Skeletal muscle tissue (tissue), 4 donors: ENCODE measurements around the gene MEOX1. TPM values are rescaled to one million over a fixed set of nuclear protein-coding genes. Genes with fewer than 3 reads are reported as not detected.
A peak's percentile ranks its signal among the peaks of the same experiment; 100 is the strongest.
"Not testable (repeated sequence)": the region's sequence is repeated elsewhere in the genome, so short reads cannot be mapped to it uniquely, and the experiment has no call there.

Experiments
- H3K27ac ChIP-seq: one replicate; pipeline ENCODE4 v1.7.0; 2013; ENCODE audit warnings: mild to moderate bottlenecking, low read depth, low read length, inconsistent platforms
- H3K27me3 ChIP-seq, 3 donors: one replicate each; pipeline ENCODE4 v1.7.0; 2013; ENCODE audit warnings: low read length in 3 of 3; ENCODE audit not compliant: control insufficient read depth in 3 of 3, insufficient read depth in 3 of 3
- H3K36me3 ChIP-seq, 3 donors: one replicate each; pipeline ENCODE4 v1.7.0; 2013; ENCODE audit warnings: low read length in 3 of 3; ENCODE audit not compliant: control insufficient read depth in 3 of 3, insufficient read depth in 3 of 3
- H3K4me1 ChIP-seq, 3 donors: one replicate each; pipeline ENCODE4 v1.7.0; 2013; ENCODE audit warnings: low read length in 3 of 3, mild to moderate bottlenecking in 3 of 3; ENCODE audit not compliant: control insufficient read depth in 3 of 3, insufficient read depth in 3 of 3
- H3K4me3 ChIP-seq, 3 donors: one replicate each; pipeline ENCODE4 v1.7.0; 2013; ENCODE audit warnings: low read length in 3 of 3
- H3K9ac ChIP-seq, 3 donors: one replicate each; pipeline ENCODE4 v1.7.0; 2013; ENCODE audit warnings: low read length in 3 of 3, mild to moderate bottlenecking in 3 of 3, moderate library complexity in 2 of 3, low read depth in 1 of 3
- H3K9me3 ChIP-seq, 3 donors: one replicate each; pipeline ENCODE4 v1.7.0; 2013; ENCODE audit warnings: low read length in 3 of 3; ENCODE audit not compliant: control insufficient read depth in 3 of 3
- total RNA-seq: library from RNA; depleted of rRNA; stranded (reverse); fragments of >200 nt; gene quantifications from one replicate; pipeline ENCODE4 v1.2.3, GENCODE V29; 2014
- donor health status: Osteomylitis.

Gene MEOX1
- total RNA-seq, 1 donor from 2014 or later = 12.5 TPM

DNA sequence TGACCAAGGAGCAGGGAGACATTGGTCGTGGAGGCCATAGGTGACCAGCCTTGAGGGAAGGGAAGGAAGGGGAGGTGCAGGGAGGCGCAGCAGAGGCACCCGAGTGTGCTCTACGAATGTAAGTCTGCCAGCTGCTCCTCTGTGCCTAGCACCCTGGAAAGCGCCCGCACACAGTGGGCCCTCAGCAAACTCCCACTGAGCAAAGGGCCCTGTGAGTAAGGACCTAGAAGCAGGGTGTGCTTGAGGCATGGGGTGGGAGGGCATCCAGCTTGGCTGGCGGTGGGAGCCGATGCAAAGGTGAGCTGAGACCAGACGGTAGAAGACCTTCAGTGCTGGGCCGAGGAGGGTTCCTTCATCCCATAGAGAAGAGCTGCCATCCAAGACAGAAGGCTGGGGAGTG is 36.2 kb upstream of the MEOX1 start:
- Histone ChIP-seq H3K4me3 (no peak overlapping the region), H3K27me3 (no peaks in the 10 kb centered on the region), H3K27ac (no peak overlapping the region), H3K36me3 (no peaks in the 10 kb centered on the region), H3K4me1 (peaks cover 11 to 19% (median 15%) of the 10 kb centered on the region in 3 donors), H3K9me3 (no peaks in the 10 kb centered on the region), H3K9ac (no peak overlapping the region)

DNA sequence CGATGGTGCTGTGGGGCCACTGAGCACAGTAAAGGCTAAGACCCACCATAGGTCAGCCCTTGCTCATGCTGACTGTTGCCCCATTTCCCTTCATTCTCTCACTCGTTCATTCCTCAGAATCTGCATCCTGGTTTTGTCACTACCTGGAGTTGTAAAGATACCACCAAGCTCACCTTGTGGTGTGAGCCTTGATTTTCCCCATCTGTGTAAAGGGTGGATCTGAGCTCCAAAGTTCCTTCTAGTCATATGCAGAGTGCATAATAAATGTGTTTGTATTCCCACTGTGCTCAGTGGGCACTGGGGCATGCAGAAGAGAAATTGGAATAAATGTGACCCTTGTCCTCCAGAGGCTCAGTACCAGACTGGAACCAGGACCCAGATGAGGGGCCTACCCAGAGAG is 35.2 kb upstream of the MEOX1 start:
- Histone ChIP-seq H3K9ac (peak overlapping the region in 1 of 3 donors; percentile 51), H3K9me3 (no peaks in the 10 kb centered on the region), H3K4me1 (peaks cover 11 to 19% (median 15%) of the 10 kb centered on the region in 3 donors), H3K27ac (no peak overlapping the region), H3K36me3 (no peaks in the 10 kb centered on the region), H3K27me3 (no peaks in the 10 kb centered on the region), H3K4me3 (no peak overlapping the region)

DNA sequence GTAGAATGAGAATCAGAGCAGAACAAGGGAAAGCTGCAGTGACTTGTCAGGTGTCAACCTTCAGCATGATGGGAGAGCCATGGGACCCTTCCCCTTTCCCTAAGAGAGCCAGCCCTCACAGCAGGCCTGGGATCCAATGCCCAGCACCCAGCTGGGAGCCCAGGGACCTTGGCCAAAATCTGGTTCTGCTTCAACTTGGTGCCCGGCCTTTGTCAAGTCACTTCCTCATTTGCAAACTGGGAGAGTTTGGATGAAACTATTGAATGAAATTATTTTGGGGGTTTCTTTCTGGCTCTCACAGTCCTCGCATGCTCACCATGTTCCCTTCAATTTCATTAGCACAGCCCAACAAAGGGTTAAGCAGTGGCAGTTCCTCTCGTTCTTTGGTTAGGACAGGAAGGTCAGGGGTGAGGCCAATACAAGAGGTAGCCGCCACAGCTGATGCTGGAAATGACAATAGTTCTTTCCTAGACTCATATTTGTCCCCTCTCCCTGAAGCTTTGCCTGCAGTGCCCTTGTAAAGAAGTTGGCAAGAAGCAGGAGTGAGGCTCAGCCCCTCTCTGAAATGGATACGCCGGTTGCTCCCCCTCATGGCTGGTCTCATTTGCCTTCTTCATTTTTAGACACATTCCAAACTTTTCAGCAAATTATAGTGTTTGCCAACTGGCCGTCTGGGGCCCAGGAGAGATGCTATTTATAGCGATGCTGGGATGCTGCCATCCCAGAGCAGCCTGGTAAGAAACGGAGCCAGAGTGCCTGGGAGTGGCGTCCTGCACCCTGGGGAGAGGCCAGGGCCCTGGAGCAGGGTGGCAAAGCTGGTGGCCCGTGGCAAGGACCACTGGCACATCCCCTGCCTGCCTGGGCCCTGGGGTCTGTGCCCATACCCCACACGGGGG is 34.5 kb upstream of the MEOX1 start:
- Histone ChIP-seq H3K27ac (no peak overlapping the region), H3K9me3 (no peaks in the 10 kb centered on the region), H3K4me3 (no peak overlapping the region)

DNA sequence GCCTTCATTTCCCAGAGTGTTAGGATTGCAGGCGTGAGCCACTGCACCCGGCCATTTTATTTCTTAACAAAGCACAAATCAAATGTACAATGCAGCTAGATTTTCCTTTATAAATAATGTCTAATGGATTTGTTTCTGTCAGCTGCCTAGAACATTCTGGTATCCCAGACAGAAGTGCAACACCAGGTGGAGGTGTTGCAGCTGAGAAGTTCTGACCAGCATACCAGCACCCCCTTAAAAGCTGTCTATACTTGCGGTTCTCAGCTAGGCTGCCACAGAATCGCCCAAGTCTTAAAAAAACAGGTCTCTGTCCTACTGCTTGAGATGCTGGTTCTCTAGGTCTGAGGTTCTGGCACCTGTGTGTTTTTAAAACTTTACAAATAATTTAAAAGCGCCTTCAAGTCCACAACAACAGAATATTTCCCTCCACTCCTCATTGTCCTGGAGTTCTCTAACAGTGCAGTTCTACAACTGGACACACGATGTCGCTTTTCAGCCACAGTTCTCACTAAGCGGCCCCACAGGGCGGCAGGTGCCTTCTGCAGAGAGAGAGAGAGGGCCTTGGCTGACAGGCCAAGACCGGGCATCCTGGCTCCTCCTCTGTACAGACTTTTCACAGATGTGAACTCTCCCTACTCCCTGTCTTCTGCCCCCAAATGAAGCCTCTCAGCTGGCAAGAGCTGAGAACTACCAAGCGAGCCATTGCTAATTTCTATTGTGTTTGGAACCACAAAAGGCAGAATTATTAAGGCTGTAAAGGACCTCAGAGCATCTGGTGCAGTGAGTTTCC is 32.6 kb upstream of the MEOX1 start:
- H3K36me3 ChIP-seq = no peaks in the 10 kb centered on the region
- no peak overlapping the region for H3K27ac ChIP-seq
- peaks cover 11 to 19% (median 15%) of the 10 kb centered on the region in 3 donors for H3K4me1 ChIP-seq
- no peak overlapping the region for H3K4me3 ChIP-seq
- H3K9ac ChIP-seq = no peak overlapping the region
- no peaks in the 10 kb centered on the region for H3K9me3 ChIP-seq
- peaks cover 0 to 2% (median 0%) of the 10 kb centered on the region in 3 donors for H3K27me3 ChIP-seq

More for the DNA sequence above, 34.5 kb upstream of the MEOX1 start:
- Histone ChIP-seq H3K27me3 (no peaks in the 10 kb centered on the region), H3K9ac (peak overlapping the region in 1 of 3 donors; percentile 51), H3K4me1 (peaks cover 11 to 19% (median 15%) of the 10 kb centered on the region in 3 donors), H3K36me3 (no peaks in the 10 kb centered on the region)

DNA sequence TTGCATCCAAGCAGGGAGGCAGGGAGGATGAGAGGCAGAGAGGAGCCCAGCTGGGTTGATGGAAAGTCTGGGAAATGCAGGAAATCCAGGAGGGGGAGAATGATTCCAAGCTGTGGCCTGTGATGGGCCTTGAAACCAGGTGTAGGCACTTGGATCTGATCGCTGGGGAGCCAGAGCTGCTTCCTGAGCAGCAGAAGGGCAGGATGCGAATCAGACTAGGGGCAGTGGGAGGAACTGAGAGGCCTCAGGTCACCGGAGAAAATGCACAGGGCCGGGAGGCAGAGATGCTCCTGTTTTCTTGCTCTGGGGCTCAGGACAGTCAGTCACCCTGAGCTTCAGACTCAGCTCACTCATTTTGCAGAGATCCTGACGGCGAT is 29.6 kb upstream of the MEOX1 start:
- H3K4me3 ChIP-seq = no peak overlapping the region
- no peak overlapping the region for H3K27ac ChIP-seq
- peaks cover 5 to 8% (median 7%) of the 10 kb centered on the region in 3 donors for H3K4me1 ChIP-seq
- H3K9ac ChIP-seq = no peak overlapping the region
- H3K9me3 ChIP-seq = no peaks in the 10 kb centered on the region
- H3K27me3 ChIP-seq = peaks cover 0 to 9% (median 6%) of the 10 kb centered on the region in 3 donors
- no peaks in the 10 kb centered on the region for H3K36me3 ChIP-seq

DNA sequence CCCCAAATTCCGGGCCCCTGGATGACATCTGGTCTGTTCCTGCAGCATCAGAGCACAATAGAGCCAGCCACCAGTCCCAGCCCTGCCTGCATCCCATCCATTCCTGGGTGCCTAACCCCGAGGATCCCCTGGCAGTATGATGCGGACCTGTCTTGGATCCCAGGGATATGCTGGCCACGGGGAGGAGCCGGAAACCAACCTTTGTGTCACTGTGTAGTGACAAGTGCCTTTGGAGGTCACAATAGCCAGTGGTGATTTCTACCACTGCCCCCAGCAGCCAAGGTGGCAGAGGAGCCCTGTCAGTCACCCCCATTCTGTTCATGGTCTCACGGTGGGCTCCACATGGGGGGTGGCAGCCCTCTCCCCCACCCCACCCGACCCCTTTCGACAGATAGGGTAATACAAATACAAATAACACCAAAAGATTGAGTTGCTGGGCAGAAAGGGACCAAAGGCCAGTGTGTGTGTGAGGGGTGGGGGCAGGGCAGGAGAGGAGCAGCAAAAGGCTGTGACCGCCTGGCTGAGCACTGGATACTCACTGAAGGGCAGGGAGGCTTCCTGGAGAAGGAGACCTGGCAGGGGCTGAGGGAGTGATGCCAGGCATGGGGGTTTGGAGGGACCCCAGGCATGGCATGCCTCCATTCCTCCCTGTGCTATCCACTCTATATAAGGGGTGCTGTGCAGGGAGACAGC is 29.0 kb upstream of the MEOX1 start:
- Histone ChIP-seq H3K27me3 (peaks cover 0 to 9% (median 6%) of the 10 kb centered on the region in 3 donors), H3K4me3 (no peak overlapping the region), H3K27ac (no peak overlapping the region), H3K36me3 (no peaks in the 10 kb centered on the region), H3K9me3 (no peaks in the 10 kb centered on the region), H3K9ac (no peak overlapping the region), H3K4me1 (peaks cover 0 to 3% (median 2%) of the 10 kb centered on the region in 3 donors)

DNA sequence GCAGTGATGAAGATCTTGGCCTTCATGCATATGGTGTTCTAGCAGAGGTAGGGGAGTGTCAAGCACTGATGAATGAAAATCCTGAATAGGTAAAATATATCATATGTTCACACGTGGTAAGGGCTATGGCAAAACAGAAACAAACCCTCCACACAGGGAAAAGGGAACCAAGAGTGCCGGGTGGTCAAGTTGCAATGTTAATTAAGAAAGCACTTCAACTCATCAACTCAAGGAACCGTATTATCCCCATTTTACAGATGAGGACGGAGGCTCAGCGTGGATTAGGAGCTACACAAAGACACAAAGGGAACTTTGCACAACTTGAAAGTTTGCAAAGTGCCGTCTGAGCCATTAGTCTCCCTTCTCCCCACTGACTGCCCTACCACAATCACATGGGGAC is 28.1 kb upstream of the MEOX1 start:
- Histone ChIP-seq H3K27me3 (peaks cover 0 to 9% (median 6%) of the 10 kb centered on the region in 3 donors), H3K27ac (no peak overlapping the region), H3K4me1 (no peaks in the 10 kb centered on the region), H3K4me3 (no peak overlapping the region), H3K9ac (no peak overlapping the region), H3K36me3 (no peaks in the 10 kb centered on the region), H3K9me3 (no peaks in the 10 kb centered on the region)

DNA sequence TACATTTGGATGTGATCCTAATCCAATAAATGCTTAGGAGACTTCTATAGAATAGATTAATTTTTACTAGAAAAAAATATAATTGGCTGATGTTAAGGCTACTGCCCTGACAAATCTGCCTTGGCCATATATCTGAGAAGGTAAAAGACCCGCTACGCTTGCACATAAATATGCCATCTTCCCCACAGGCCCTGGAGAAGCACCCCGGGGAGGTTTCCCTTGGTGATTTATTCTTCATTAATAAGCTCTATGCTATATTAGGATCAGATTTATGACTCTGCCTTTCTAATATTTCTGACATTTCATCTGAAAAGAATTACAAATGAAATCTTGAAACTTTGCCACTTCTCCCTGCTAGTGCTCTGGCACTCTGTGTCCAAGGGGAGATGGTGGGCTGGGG is 27.4 kb upstream of the MEOX1 start:
- Histone ChIP-seq H3K27me3 (peaks cover 0 to 9% (median 6%) of the 10 kb centered on the region in 3 donors), H3K4me1 (no peaks in the 10 kb centered on the region), H3K9me3 (no peaks in the 10 kb centered on the region), H3K9ac (no peak overlapping the region), H3K27ac (no peak overlapping the region), H3K4me3 (no peak overlapping the region), H3K36me3 (no peaks in the 10 kb centered on the region)

DNA sequence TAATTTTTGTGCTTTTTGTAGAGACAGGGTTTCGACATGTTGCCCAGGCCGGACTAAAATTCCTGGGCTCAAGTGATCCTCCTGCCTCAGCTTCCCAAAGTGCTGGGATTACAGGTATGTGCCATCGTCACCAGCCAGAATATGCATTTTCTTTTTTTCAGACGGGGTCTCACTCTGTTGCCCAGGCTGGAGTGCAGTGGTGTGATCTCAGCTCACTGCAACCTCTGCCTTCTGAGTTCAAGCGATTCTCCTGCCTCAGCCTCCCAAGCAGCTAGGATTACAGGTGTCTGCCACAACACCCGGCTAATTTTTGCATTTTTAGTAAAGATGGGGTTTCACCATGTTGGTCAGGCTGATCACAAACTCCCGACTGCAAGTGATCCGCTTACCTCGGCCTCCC is 25.2 kb upstream of the MEOX1 start:
- H3K9ac ChIP-seq, H3K36me3 ChIP-seq, H3K9me3 ChIP-seq: not testable (repeated sequence)

More for the DNA sequence above, 25.2 kb upstream of the MEOX1 start:
- H3K27me3 ChIP-seq, H3K4me3 ChIP-seq, H3K27ac ChIP-seq, H3K4me1 ChIP-seq: not testable (repeated sequence)
